Activated CD4-positive, alpha-beta T cell treated with anti-CD3 and anti-CD28 coated beads, Interleukin-2, amount 10 ng/mL, durations not matched to agents 7 days and 5 days (primary cell): ENCODE results near the gene C19orf44. TPM values are rescaled to one million over a fixed set of nuclear protein-coding genes. Genes with fewer than 3 reads are reported as not detected.
"Not testable (repeated sequence)": the region's sequence is repeated elsewhere in the genome, so short reads cannot be mapped to it uniquely, and the experiment has no call there.

ENCODE experiments used
- CTCF ChIA-PET: fragments of 350-600 bp; sonication (Branson Sonifier 250); formaldehyde crosslinking; loops from one replicate; lab custom pipeline; 2021; ENCODE audit warnings: antibody characterized with exemption; lab: Charles Lee
- POLR2A ChIA-PET: fragments of 350-600 bp; sonication (Branson Sonifier 250); formaldehyde crosslinking; loops from one replicate; lab custom pipeline; 2021; ENCODE audit warnings: antibody characterized with exemption; lab: Charles Lee
- DNase-seq: peaks from one replicate; pipeline ENCODE4 v3.0.0-alpha.2; 2020
- H3K27ac Mint-ChIP-seq: one replicate; pipeline ENCODE4 v1.8.0; 2021; ENCODE audit warnings: mild to moderate bottlenecking, moderate library complexity, mixed read lengths
- H3K27me3 Mint-ChIP-seq: one replicate; pipeline ENCODE4 v1.8.0; 2021; ENCODE audit warnings: mixed read lengths
- H3K36me3 Mint-ChIP-seq: one replicate; pipeline ENCODE4 v1.8.0; 2021; ENCODE audit warnings: low read depth, mixed read lengths
- H3K4me1 Mint-ChIP-seq: one replicate; pipeline ENCODE4 v1.8.0; 2021; ENCODE audit warnings: mixed read lengths
- H3K4me3 Mint-ChIP-seq: one replicate; pipeline ENCODE4 v1.8.0; 2021; ENCODE audit warnings: mild to moderate bottlenecking, moderate library complexity, mixed read lengths
- H3K9me3 Mint-ChIP-seq: one replicate; pipeline ENCODE4 v1.8.0; 2021; ENCODE audit warnings: mixed read lengths
- total RNA-seq, 2 experiments: library from RNA; stranded (reverse); gene quantifications; one replicate each; pipeline ENCODE4 v1.2.3, GENCODE V29; 2021

Gene C19orf44
- 1 to 10 TPM; 3.1 to 3.9 TPM for total RNA-seq

GRCh38 chr19:16495982-16496612 is at the start of gene C19orf44, which contains the start of gene CALR3:
C19orf44 (plus strand) TSS chr19:16496394; CDS start chr19:16500793, 4,399 bp downstream.
CALR3 (minus strand) TSS chr19:16496167; CDS start chr19:16496129, 38 bp downstream.
- peaks cover 20% of the 10 kb centered on the region for H3K4me1 Mint-ChIP-seq
- POLR2A ChIA-PET: interaction anchor here (0.5 to 0.6 kb wide), 2 partner anchors 167 to 1010 kb away, joined by 3 to 5 read pairs; no protein-coding TSS in a partner anchor

GRCh38 chr19:16446724-16447368 is 49.3 kb upstream of the C19orf44 start:
- Mint-ChIP-seq H3K36me3 (peaks cover 12% of the 10 kb centered on the region), H3K27ac (peak overlapping the region; percentile 74), H3K9me3 (peaks cover 4% of the 10 kb centered on the region), H3K4me1 (peaks cover 48% of the 10 kb centered on the region), H3K27me3 (no peaks in the 10 kb centered on the region), H3K4me3 (no peak overlapping the region)
- CTCF ChIA-PET: interaction anchor here (0.6 to 1.0 kb wide), 2 partner anchors 24 to 30 kb away, joined by 3 read pairs; no protein-coding TSS in a partner anchor
- POLR2A ChIA-PET: no interaction called here
- peak; percentile 27 for DNase-seq

More at GRCh38 chr19:16495982-16496612, at the start of gene C19orf44, which contains the start of gene CALR3:
- H3K27ac Mint-ChIP-seq: peak within 1 kb of the TSS; percentile 87
- peaks cover 2% of the 10 kb centered on the region for H3K36me3 Mint-ChIP-seq
- H3K4me3 Mint-ChIP-seq: peak within 1 kb of the TSS; percentile 95
- H3K27me3 Mint-ChIP-seq: no peaks in the 10 kb centered on the region
- H3K9me3 Mint-ChIP-seq: no peaks in the 10 kb centered on the region
- CTCF ChIA-PET: interaction anchor here (0.9 to 1.5 kb wide), 4 partner anchors 8 to 426 kb away, joined by 3 to 4 read pairs (median 3); no protein-coding TSS in a partner anchor
- DNase-seq: peak; percentile 98

GRCh38 chr19:16448872-16449271 is 47.3 kb upstream of the C19orf44 start:
- H3K27me3 Mint-ChIP-seq, DNase-seq, POLR2A ChIA-PET, H3K9me3 Mint-ChIP-seq, H3K4me3 Mint-ChIP-seq: not testable (repeated sequence)
- peak overlapping the region; percentile 87 for H3K27ac Mint-ChIP-seq
- CTCF ChIA-PET: interaction anchor here (0.5 to 1.1 kb wide), 3 partner anchors 15 to 832 kb away, joined by 3 read pairs; no protein-coding TSS in a partner anchor
- peaks cover 12% of the 10 kb centered on the region for H3K36me3 Mint-ChIP-seq
- peaks cover 48% of the 10 kb centered on the region for H3K4me1 Mint-ChIP-seq

GRCh38 chr19:16449330-16449961 is 46.7 kb upstream of the C19orf44 start:
- ChIA-PET POLR2A (no interaction called here), CTCF (interaction anchor here (0.5 to 1.1 kb wide), 3 partner anchors 44 to 831 kb away, joined by 3 read pairs; no protein-coding TSS in a partner anchor)
- Mint-ChIP-seq H3K27me3 (no peaks in the 10 kb centered on the region), H3K36me3 (peaks cover 12% of the 10 kb centered on the region), H3K4me3 (peak overlapping the region; percentile 3), H3K9me3 (peaks cover 4% of the 10 kb centered on the region), H3K27ac (peak overlapping the region; percentile 87), H3K4me1 (peaks cover 48% of the 10 kb centered on the region)
- DNase-seq: peak; percentile 66

GRCh38 chr19:16452325-16452724 is 43.9 kb upstream of the C19orf44 start:
- Mint-ChIP-seq H3K9me3 (peaks cover 4% of the 10 kb centered on the region), H3K36me3 (peaks cover 12% of the 10 kb centered on the region), H3K4me1 (peaks cover 39% of the 10 kb centered on the region), H3K27ac (no peak overlapping the region), H3K4me3 (no peak overlapping the region), H3K27me3 (no peaks in the 10 kb centered on the region)
- POLR2A ChIA-PET: no interaction called here
- CTCF ChIA-PET: interaction anchor here (0.9 kb wide), 1 partner anchor 15 kb away, joined by 3 read pairs; no protein-coding TSS in a partner anchor
- DNase-seq: no peak

- Mint-ChIP-seq H3K9me3 (peaks cover 4% of the 10 kb centered on the region), H3K36me3 (peaks cover 5% of the 10 kb centered on the region), H3K27me3 (no peaks in the 10 kb centered on the region), H3K27ac (no peak overlapping the region), H3K4me1 (peaks cover 31% of the 10 kb centered on the region), H3K4me3 (no peak overlapping the region)
- ChIA-PET POLR2A (no interaction called here), CTCF (interaction anchor here (0.6 to 1.5 kb wide), 8 partner anchors 10 to 855 kb away, joined by 3 to 6 read pairs (median 3); partner anchors contain the start of genes C19orf44, CALR3 and DDA1)
- no peak for DNase-seq
These were observed 41.8 kb upstream of the C19orf44 start for GRCh38 chr19:16454351-16454918.

- POLR2A ChIA-PET: no interaction called here
- Mint-ChIP-seq H3K27ac (peak overlapping the region; percentile 66), H3K4me3 (no peak overlapping the region), H3K4me1 (peaks cover 25% of the 10 kb centered on the region), H3K9me3 (no peaks in the 10 kb centered on the region), H3K27me3 (no peaks in the 10 kb centered on the region), H3K36me3 (no peaks in the 10 kb centered on the region)
- CTCF ChIA-PET: interaction anchor here (0.7 to 1.5 kb wide), 4 partner anchors 13 to 1298 kb away, joined by 3 read pairs; partner anchors contain the start of genes C19orf44 and CALR3
- no peak for DNase-seq
These were observed 40.7 kb upstream of the C19orf44 start for GRCh38 chr19:16455489-16455888.

- Mint-ChIP-seq H3K27me3 (no peaks in the 10 kb centered on the region), H3K27ac (peak overlapping the region; percentile 46), H3K4me1 (peaks cover 21% of the 10 kb centered on the region), H3K4me3 (no peak overlapping the region), H3K36me3 (no peaks in the 10 kb centered on the region), H3K9me3 (no peaks in the 10 kb centered on the region)
- ChIA-PET CTCF (interaction anchor here (1.5 kb wide), 1 partner anchor 12 kb away, joined by 4 read pairs; no protein-coding TSS in a partner anchor), POLR2A (no interaction called here)
- DNase-seq: no peak
These were observed 39.5 kb upstream of the C19orf44 start for GRCh38 chr19:16456652-16457194.

- Mint-ChIP-seq H3K4me1 (peaks cover 21% of the 10 kb centered on the region), H3K9me3 (no peaks in the 10 kb centered on the region), H3K4me3 (no peak overlapping the region), H3K27ac (peak overlapping the region; percentile 39), H3K27me3 (no peaks in the 10 kb centered on the region), H3K36me3 (no peaks in the 10 kb centered on the region)
- POLR2A ChIA-PET: no interaction called here
- DNase-seq: no peak
- CTCF ChIA-PET: interaction anchor here (1.2 to 1.5 kb wide), 2 partner anchors 11 to 124 kb away, joined by 3 to 4 read pairs; no protein-coding TSS in a partner anchor
These were observed 38.8 kb upstream of the C19orf44 start for GRCh38 chr19:16457195-16457953.

- Mint-ChIP-seq H3K4me3 (no peak overlapping the region), H3K27me3 (no peaks in the 10 kb centered on the region), H3K36me3 (no peaks in the 10 kb centered on the region), H3K9me3 (no peaks in the 10 kb centered on the region), H3K27ac (no peak overlapping the region), H3K4me1 (peaks cover 21% of the 10 kb centered on the region)
- no peak for DNase-seq
- POLR2A ChIA-PET: no interaction called here
- CTCF ChIA-PET: interaction anchor here (1.2 to 1.5 kb wide), 2 partner anchors 10 to 123 kb away, joined by 3 to 4 read pairs; no protein-coding TSS in a partner anchor
These were observed 38.3 kb upstream of the C19orf44 start for GRCh38 chr19:16457954-16458331.
